ENCODE measurements around the gene MSN. TPM values are rescaled to one million over a fixed set of nuclear protein-coding genes. Genes with fewer than 3 reads are reported as not detected.

MSN gene
- polyA plus RNA-seq, 1 donor from 2014 or later, result 2.3 TPM

DNA sequence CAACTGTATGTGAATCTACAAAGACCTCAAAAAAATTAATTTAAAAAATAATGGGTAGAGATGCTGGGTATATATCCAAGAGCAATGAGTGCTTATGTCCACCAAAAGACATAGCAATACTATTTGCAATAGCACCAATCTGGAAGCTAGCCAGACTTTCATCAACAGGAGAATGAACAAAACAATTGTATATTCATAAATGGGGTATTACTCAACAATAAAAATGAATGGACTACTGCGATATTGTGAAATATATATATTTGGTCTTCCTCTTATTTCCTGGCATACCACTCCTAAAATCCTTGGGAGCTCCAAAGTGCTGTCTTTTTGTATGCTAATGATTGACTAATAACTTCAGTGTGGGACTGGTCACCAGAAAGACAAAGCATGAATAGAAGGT lies 77.5 kb downstream of the MSN start:
- Histone ChIP-seq H3K9me3 (ENCODE audit: low read length) (no peaks in the 10 kb centered on the region), H3K36me3 (ENCODE audit: insufficient read depth, low read length) (no peaks in the 10 kb centered on the region), H3K27me3 (ENCODE audit: insufficient read depth, low read depth, low read length) (no peaks in the 10 kb centered on the region), H3K4me2 (ENCODE audit: low read length) (no peak overlapping the region), H2AFZ (ENCODE audit: low read depth, low read length) (no peak overlapping the region), H3K27ac (ENCODE audit: low read length) (no peak overlapping the region), H3K4me3 (ENCODE audit: low read length) (no peak overlapping the region), H3F3A (ENCODE audit: insufficient read depth, low read length, poor library complexity, severe bottlenecking) (no peaks in the 10 kb centered on the region), H3K9me2 (ENCODE audit: insufficient read depth, low read length) (no peaks in the 10 kb centered on the region), H3K79me2 (replicated peaks; ENCODE audit: insufficient read depth, low read length) (no peaks in the 10 kb centered on the region), H3K9ac (ENCODE audit: low read length) (no peak overlapping the region), H4K20me1 (ENCODE audit: insufficient read depth) (no peaks in the 10 kb centered on the region)
- TF ChIP-seq EZH2 (IDR thresholded peaks at IDR 0.05; ENCODE audit: borderline replicate concordance, insufficient read depth, low read length, poor library complexity, severe bottlenecking) (no peak), POLR2AphosphoS5 (IDR thresholded peaks at IDR 0.05) (no peak), EP300 (conservative IDR thresholded peaks at IDR 0.05; ENCODE audit: poor library complexity, severe bottlenecking) (no peak), CTCF (IDR thresholded peaks at IDR 0.05; ENCODE audit: poor library complexity, severe bottlenecking) (no peak)

DNA sequence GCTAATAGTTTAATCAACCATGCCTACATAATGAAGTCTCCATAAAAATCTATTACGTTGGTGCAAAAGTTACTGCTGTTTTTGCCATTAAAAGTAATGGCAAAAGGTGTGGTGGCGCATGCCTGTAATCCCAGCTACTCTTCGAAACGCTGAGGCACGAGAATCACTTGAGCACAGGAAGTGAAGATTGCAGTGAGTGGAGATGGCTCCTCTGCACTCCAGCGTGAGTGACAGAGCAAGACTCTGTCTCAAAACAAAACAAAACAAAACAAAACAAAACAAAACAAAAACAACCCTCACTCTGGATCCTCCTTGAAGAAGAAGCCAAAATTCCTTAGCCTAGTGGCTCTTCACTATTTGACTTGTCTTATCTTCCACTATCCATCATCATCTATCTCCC lies 78.0 kb downstream of the MSN start:
- Histone ChIP-seq H3K9me2 (ENCODE audit: insufficient read depth, low read length) (no peaks in the 10 kb centered on the region), H3F3A (ENCODE audit: insufficient read depth, low read length, poor library complexity, severe bottlenecking) (no peaks in the 10 kb centered on the region), H3K27me3 (ENCODE audit: insufficient read depth, low read depth, low read length) (no peaks in the 10 kb centered on the region), H3K27ac (ENCODE audit: low read length) (no peak overlapping the region), H3K36me3 (ENCODE audit: insufficient read depth, low read length) (no peaks in the 10 kb centered on the region), H3K79me2 (replicated peaks; ENCODE audit: insufficient read depth, low read length) (no peaks in the 10 kb centered on the region), H3K9me3 (ENCODE audit: low read length) (no peaks in the 10 kb centered on the region), H2AFZ (ENCODE audit: low read depth, low read length) (no peak overlapping the region), H3K4me2 (ENCODE audit: low read length) (no peak overlapping the region), H4K20me1 (ENCODE audit: insufficient read depth) (no peaks in the 10 kb centered on the region), H3K4me3 (ENCODE audit: low read length) (no peak overlapping the region), H3K9ac (ENCODE audit: low read length) (no peak overlapping the region)
- TF ChIP-seq RAD21 (conservative IDR thresholded peaks at IDR 0.05) (no peak), EZH2 (IDR thresholded peaks at IDR 0.05; ENCODE audit: borderline replicate concordance, insufficient read depth, low read length, poor library complexity, severe bottlenecking) (no peak), SMC3 (conservative IDR thresholded peaks at IDR 0.05; ENCODE audit: poor library complexity) (no peak)
- TF ChIP-seq, protein P1, sequence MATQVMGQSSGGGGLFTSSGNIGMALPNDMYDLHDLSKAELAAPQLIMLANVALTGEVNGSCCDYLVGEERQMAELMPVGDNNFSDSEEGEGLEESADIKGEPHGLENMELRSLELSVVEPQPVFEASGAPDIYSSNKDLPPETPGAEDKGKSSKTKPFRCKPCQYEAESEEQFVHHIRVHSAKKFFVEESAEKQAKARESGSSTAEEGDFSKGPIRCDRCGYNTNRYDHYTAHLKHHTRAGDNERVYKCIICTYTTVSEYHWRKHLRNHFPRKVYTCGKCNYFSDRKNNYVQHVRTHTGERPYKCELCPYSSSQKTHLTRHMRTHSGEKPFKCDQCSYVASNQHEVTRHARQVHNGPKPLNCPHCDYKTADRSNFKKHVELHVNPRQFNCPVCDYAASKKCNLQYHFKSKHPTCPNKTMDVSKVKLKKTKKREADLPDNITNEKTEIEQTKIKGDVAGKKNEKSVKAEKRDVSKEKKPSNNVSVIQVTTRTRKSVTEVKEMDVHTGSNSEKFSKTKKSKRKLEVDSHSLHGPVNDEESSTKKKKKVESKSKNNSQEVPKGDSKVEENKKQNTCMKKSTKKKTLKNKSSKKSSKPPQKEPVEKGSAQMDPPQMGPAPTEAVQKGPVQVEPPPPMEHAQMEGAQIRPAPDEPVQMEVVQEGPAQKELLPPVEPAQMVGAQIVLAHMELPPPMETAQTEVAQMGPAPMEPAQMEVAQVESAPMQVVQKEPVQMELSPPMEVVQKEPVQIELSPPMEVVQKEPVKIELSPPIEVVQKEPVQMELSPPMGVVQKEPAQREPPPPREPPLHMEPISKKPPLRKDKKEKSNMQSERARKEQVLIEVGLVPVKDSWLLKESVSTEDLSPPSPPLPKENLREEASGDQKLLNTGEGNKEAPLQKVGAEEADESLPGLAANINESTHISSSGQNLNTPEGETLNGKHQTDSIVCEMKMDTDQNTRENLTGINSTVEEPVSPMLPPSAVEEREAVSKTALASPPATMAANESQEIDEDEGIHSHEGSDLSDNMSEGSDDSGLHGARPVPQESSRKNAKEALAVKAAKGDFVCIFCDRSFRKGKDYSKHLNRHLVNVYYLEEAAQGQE (IDR thresholded peaks at IDR 0.05; ENCODE audit: borderline replicate concordance), result no peak

DNA sequence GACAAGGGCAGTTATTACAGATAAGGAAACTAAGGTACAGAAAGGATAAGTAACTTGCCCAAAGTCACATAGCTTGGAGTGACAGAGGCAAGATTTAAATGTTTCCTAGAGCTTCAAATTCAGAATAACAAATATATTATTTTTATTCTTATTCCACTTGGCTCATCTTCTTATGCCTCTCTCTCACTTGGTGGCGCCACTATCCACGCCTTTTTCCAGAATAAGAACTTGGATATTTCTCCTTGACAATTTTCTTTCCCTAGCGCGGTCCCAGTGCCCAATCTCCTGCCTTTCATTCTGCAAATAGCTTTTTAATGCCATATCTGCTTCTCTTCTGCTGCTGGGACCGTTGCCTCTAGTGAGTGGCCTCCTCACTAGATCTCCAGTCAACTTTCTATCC lies 78.5 kb downstream of the MSN start:
- no peaks in the 10 kb centered on the region for H3F3A ChIP-seq (ENCODE audit: insufficient read depth, low read length, poor library complexity, severe bottlenecking)
- no peaks in the 10 kb centered on the region for H3K9me2 ChIP-seq (ENCODE audit: insufficient read depth, low read length)
- no peaks in the 10 kb centered on the region for H3K9me3 ChIP-seq (ENCODE audit: low read length)
- no peak for TF ChIP-seq POLR2AphosphoS5 (IDR thresholded peaks at IDR 0.05)
- TF ChIP-seq SMC3 (conservative IDR thresholded peaks at IDR 0.05; ENCODE audit: poor library complexity), result no peak
- TF ChIP-seq, protein P1 (IDR thresholded peaks at IDR 0.05; ENCODE audit: borderline replicate concordance), result no peak
- TF ChIP-seq EP300 (conservative IDR thresholded peaks at IDR 0.05; ENCODE audit: poor library complexity, severe bottlenecking), result no peak
- no peak for TF ChIP-seq TAF1 (IDR thresholded peaks at IDR 0.05; ENCODE audit: low read depth)
- TF ChIP-seq MXI1 (conservative IDR thresholded peaks at IDR 0.05; ENCODE audit: poor library complexity, severe bottlenecking), result no peak
- no peak for TF ChIP-seq EZH2 (IDR thresholded peaks at IDR 0.05; ENCODE audit: borderline replicate concordance, insufficient read depth, low read length, poor library complexity, severe bottlenecking)
- TF ChIP-seq CTCF (IDR thresholded peaks at IDR 0.05; ENCODE audit: poor library complexity, severe bottlenecking), result no peak
- TF ChIP-seq RAD21 (conservative IDR thresholded peaks at IDR 0.05), result no peak
- no peak overlapping the region for H3K4me3 ChIP-seq (ENCODE audit: low read length)
- H2AFZ ChIP-seq (ENCODE audit: low read depth, low read length), result no peak overlapping the region
- H3K27ac ChIP-seq (ENCODE audit: low read length), result no peak overlapping the region
- H3K36me3 ChIP-seq (ENCODE audit: insufficient read depth, low read length), result no peaks in the 10 kb centered on the region
- no peak overlapping the region for H3K9ac ChIP-seq (ENCODE audit: low read length)
- no peak overlapping the region for H3K4me2 ChIP-seq (ENCODE audit: low read length)
- no peaks in the 10 kb centered on the region for H4K20me1 ChIP-seq (ENCODE audit: insufficient read depth)
- H3K79me2 ChIP-seq (replicated peaks; ENCODE audit: insufficient read depth, low read length), result no peaks in the 10 kb centered on the region
- H3K27me3 ChIP-seq (ENCODE audit: insufficient read depth, low read depth, low read length), result no peaks in the 10 kb centered on the region
